GM12878 (cell line): ENCODE measurements around the gene TBC1D24. TPM values are rescaled to one million over a fixed set of nuclear protein-coding genes. Genes with fewer than 3 reads are reported as not detected.
"Not testable (repeated sequence)": the region's sequence is repeated elsewhere in the genome, so short reads cannot be mapped to it uniquely, and the experiment has no call there.

Experiments
- ATAC-seq: fragments of 200-7000 bp; cut with Tn5 transposase; 3 replicates; pipeline ENCODE4 v1.9.1; 2020; ENCODE audit warnings: mild to moderate bottlenecking, moderate library complexity
- BruUV-seq: library from RNA; stranded (reverse); fragments of 400-500 nt; replicated peaks from 2 replicates; lab custom pipeline; 2021; lab: Mats Ljungman, UMichigan
- CTCF ChIA-PET: fragments of 300-600 bp; sonication (Branson Sonifier 250); formaldehyde crosslinking; extraction: SDS; loops from one replicate; lab custom pipeline; 2021; ENCODE audit warnings: inconsistent platforms; lab: Yijun Ruan, JAX
- POLR2A ChIA-PET: fragments of 350-600 bp; formaldehyde crosslinking; extraction: SDS; loops from one replicate; lab custom pipeline; 2021; ENCODE audit warnings: inconsistent platforms; lab: Charles Lee
- RAD21 ChIA-PET: fragments of 300-600 bp; sonication (Branson Sonifier 250); formaldehyde crosslinking; loops from one replicate; lab custom pipeline; 2023; ENCODE audit warnings: antibody characterized with exemption; ENCODE audit not compliant: unreplicated experiment; lab: Charles Lee
- SMC1A ChIA-PET: fragments of 300-600 bp; sonication (Branson Sonifier 250); formaldehyde crosslinking; loops from one replicate; lab custom pipeline; 2023; ENCODE audit not compliant: unreplicated experiment, uncharacterized antibody; lab: Charles Lee
- DNase-seq: peaks from one replicate; pipeline ENCODE4 v3.0.0-alpha.2; 2011; ENCODE audit warnings: low read depth, low spot score
- FAIRE-seq: peaks from 3 replicates; lab custom pipeline; 2011; peaks lifted over from hg19 to GRCh38; lab: Jason Lieb, UNC
- H2AFZ ChIP-seq: 2 replicates; pipeline ENCODE4 v1.6.0; 2011; ENCODE audit warnings: low read depth, low read length, control low read depth; ENCODE audit not compliant: control insufficient read depth
- H3K27ac ChIP-seq: 2 replicates; pipeline ENCODE4 v1.5.1; 2011; ENCODE audit warnings: control low read depth; ENCODE audit not compliant: control insufficient read depth, insufficient read depth
- H3K27me3 ChIP-seq, 2 experiments: replicated peaks in 1 of 2; 2 replicates each; pipeline versions ENCODE4 v1.6.0 to v1.6.1; 2011; ENCODE audit warnings: low read length in 1 of 2; ENCODE audit not compliant: control insufficient read depth in 2 of 2, insufficient read depth in 2 of 2
- H3K36me3 ChIP-seq, 2 experiments: 2 replicates each; pipeline ENCODE4 v1.5.1; 2011; ENCODE audit warnings: low read length in 1 of 2; ENCODE audit not compliant: control insufficient read depth in 2 of 2, insufficient read depth in 2 of 2
- H3K4me1 ChIP-seq: 2 replicates; pipeline ENCODE4 v1.6.1; 2011; ENCODE audit warnings: mild to moderate bottlenecking, low read length, moderate library complexity, mixed read lengths; ENCODE audit not compliant: control insufficient read depth, insufficient read depth
- H3K4me2 ChIP-seq: 2 replicates; pipeline ENCODE4 v1.6.0; 2011; ENCODE audit warnings: control low read depth; ENCODE audit not compliant: control insufficient read depth, insufficient read depth
- H3K4me3 ChIP-seq: fragments of 200-600 bp; sonication (generic); 2 replicates; pipeline ENCODE4 v1.5.1; 2016
- H3K79me2 ChIP-seq: 2 replicates; pipeline ENCODE4 v1.6.0; 2011; ENCODE audit warnings: low read length; ENCODE audit not compliant: control insufficient read depth, insufficient read depth
- H3K9ac ChIP-seq: 2 replicates; pipeline ENCODE4 v1.8.0; 2011; ENCODE audit warnings: low read length, control low read depth, mixed read lengths; ENCODE audit not compliant: control insufficient read depth, insufficient read depth
- H3K9me3 ChIP-seq: replicated peaks from 3 replicates; pipeline ENCODE4 v1.5.1; 2011; ENCODE audit warnings: mild to moderate bottlenecking, low read length; ENCODE audit not compliant: control insufficient read depth, insufficient read depth
- H4K20me1 ChIP-seq: 2 replicates; pipeline ENCODE4 v1.6.0; 2011; ENCODE audit not compliant: control insufficient read depth, insufficient read depth
- WGBS: methylation state at CpG from one replicate; pipeline ENCODE4 v1.1.6; 2016; ENCODE audit warnings: low lambda C conversion rate; ENCODE audit not compliant: insufficient replicate concordance, insufficient coverage; ENCODE audit errors: missing lambda C conversion rate; 5-methylcytosine and 5-hydroxymethylcytosine counted together
- in situ Hi-C: fragments of 300-500 bp; cut with MboI; formaldehyde crosslinking; loops from 9 replicates; pipeline ENCODE4 v1.14.3; 2018; ENCODE audit warnings: mixed read lengths
- intact Hi-C: fragments of 100-400 bp; cut with micrococcal nuclease; formaldehyde crosslinking; loops from one replicate; pipeline ENCODE4 v1.14.2; 2022; ENCODE audit not compliant: unreplicated experiment
- polyA plus RNA-seq, 11 experiments: library from polyadenylated mRNA; depleted of rRNA in 4 of 11; unstranded in 6 of 11; stranded (reverse) in 5 of 11; fragments of >200 nt; fragmentation: Nextera tagmentation in 4 of 11; fragmentation: Illumina TruSeq in 1 of 11; extraction: Ambion mirVana in 4 of 11; extraction: Trizol in 1 of 11; gene quantifications; 1 replicate in 1 of 11; 2 replicates in 10 of 11; pipeline versions ENCODE4 v1.2.1 to v1.2.3, GENCODE V29; 2011 to 2016; ENCODE audit warnings: inconsistent platforms in 2 of 11, missing spikeins in 2 of 11, low read depth in 1 of 11
- total RNA-seq, 4 experiments: library from RNA; depleted of rRNA in 3 of 4; stranded (reverse); fragments of >200 nt in 3 of 4; fragmentation: Illumina TruSeq in 1 of 4; extraction: Trizol in 1 of 4; gene quantifications; 2 replicates each; pipeline versions ENCODE4 v1.2.1 to v1.2.3, GENCODE V29; 2013 to 2021

TBC1D24 gene
- total and polyA plus RNA-seq, 10 of the 15 experiments (the other 5 are each of a cell fraction or from before 2014, with no cell fraction given): 1.1 to 9.6 (median 4.5) TPM

DNA sequence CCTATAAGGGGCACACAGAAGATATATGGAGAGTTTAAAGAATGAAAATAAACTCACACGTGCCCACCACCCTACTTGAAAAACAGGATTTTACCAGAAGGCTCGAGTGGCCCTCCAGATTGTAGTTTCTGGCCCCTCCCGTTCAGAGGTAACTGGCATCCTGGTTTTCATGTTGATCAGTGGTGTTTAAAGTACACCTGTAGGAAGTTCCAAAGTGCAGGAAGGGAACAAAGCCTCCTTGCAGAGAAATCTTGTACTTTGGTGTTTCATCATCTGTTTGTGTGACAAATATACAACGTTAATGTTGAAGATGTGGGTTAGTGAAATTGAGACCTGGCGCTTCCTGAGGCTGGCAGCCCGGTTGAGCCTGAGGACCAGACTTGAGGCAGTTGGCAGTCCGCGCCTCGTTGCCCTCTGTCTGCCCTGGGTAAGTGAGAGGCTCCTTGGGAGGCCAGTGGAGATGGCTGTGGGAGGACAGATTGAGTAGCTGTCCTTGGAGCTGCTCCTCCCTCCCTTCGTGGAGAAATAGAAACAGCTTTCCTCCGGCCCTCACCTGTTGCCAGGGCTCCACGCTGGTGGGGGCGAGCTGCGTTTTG is 75.5 kb downstream of the TBC1D24 start:
- H2AFZ ChIP-seq, CTCF ChIA-PET, H3K4me2 ChIP-seq, H3K9me3 ChIP-seq, SMC1A ChIA-PET, H3K27ac ChIP-seq, POLR2A ChIA-PET, H3K9ac ChIP-seq, DNase-seq, intact Hi-C loops, H3K4me3 ChIP-seq, H3K4me1 ChIP-seq, in situ Hi-C loops, BruUV-seq, H4K20me1 ChIP-seq, H3K36me3 ChIP-seq, H3K27me3 ChIP-seq, RAD21 ChIA-PET, H3K79me2 ChIP-seq, ATAC-seq: not testable (repeated sequence)
- WGBS: no CpG with 5 or more reads among the region's 14 CpGs
- FAIRE-seq: peak; percentile 66

DNA sequence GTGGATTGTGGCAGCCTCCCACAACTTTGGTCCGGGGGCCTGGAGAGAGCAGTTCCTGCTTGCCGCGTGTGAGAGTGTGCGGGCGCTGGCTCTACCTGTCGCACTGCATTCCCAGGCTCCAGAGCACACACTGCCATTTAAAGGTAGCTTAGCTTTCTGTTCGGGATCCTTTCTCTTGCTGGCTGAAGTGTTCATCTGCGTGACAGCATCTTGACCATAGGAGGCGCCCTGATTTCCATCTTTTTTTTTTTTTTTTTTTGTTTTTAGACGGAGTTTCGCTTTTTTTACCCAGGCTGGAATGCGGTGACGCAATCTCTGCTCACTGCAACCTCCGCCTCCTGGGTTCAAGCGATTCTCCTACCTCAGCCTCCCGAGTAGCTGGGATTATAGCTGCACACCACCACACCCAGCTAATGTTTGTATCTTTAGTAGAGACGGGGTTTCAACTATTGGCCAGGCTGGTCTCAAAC is 76.5 kb downstream of the TBC1D24 start:
- intact Hi-C loops, H3K27ac ChIP-seq, H4K20me1 ChIP-seq, H2AFZ ChIP-seq, ATAC-seq, H3K4me1 ChIP-seq, POLR2A ChIA-PET, DNase-seq, in situ Hi-C loops, H3K27me3 ChIP-seq, H3K9me3 ChIP-seq, CTCF ChIA-PET, SMC1A ChIA-PET, BruUV-seq, H3K36me3 ChIP-seq, H3K9ac ChIP-seq, H3K4me3 ChIP-seq, FAIRE-seq, H3K4me2 ChIP-seq, H3K79me2 ChIP-seq: not testable (repeated sequence)
- WGBS: 86% methylated on average over 11 of the region's 17 CpGs
- RAD21 ChIA-PET: interaction anchor here (0.7 kb wide), 1 partner anchor 19 kb away, joined by 3 read pairs; no protein-coding TSS in a partner anchor

GRCh38 chr16:2554709-2555425 is 79.9 kb downstream of the TBC1D24 start:
- H2AFZ ChIP-seq, POLR2A ChIA-PET, H3K4me2 ChIP-seq, FAIRE-seq, H3K9ac ChIP-seq, DNase-seq, intact Hi-C loops, H3K27ac ChIP-seq, H3K4me3 ChIP-seq, in situ Hi-C loops, BruUV-seq, CTCF ChIA-PET, RAD21 ChIA-PET, H3K79me2 ChIP-seq, SMC1A ChIA-PET, H3K9me3 ChIP-seq, H4K20me1 ChIP-seq, H3K27me3 ChIP-seq, H3K36me3 ChIP-seq, H3K4me1 ChIP-seq: not testable (repeated sequence)
- no CpG with 5 or more reads among the region's 13 CpGs for WGBS
- ATAC-seq: peak; percentile 67
